ENCODE measurements around the gene IL12RB2.

GRCh38 chr1:67441739-67442281 lies 134.1 kb downstream of the IL12RB2 start:
- TF ChIP-seq EZH2 (IDR thresholded peaks at IDR 0.05; ENCODE audit: low read length, unreplicated experiment) (no peak), EZH2phosphoT487 (IDR thresholded peaks at IDR 0.05; ENCODE audit: borderline replicate concordance, low read length) (no peak)
